Adrenal gland (tissue), 5 donors: ENCODE measurements around the gene CYBC1.

Experiments used
- POLR2A ChIP-seq, 2 donors: fragments of 450-650 bp; IDR thresholded peaks; one replicate each; pipeline ENCODE4 v1.6.1; 2017; ENCODE audit warnings: antibody characterized with exemption in 2 of 2, mild to moderate bottlenecking in 2 of 2, moderate library complexity in 1 of 2
- TF ChIP-seq, protein P1 (sequence below), 6 experiments: fragments of 450-650 bp in 4 of 6; fragments of 200-600 bp in 2 of 6; sonication (generic) in 1 of 6; IDR thresholded peaks; 1 replicate in 5 of 6; 2 replicates in 1 of 6; pipeline versions ENCODE4 v1.5.1 to v1.8.0; 2016 to 2021; ENCODE audit warnings: antibody characterized with exemption in 6 of 6, mild to moderate bottlenecking in 2 of 6, moderate library complexity in 1 of 6
- donor health status: DM: no; HTN: no; CAD: no.

GRCh38 chr17:82440469-82440981 lies 10.0 kb downstream of the CYBC1 start:
- TF ChIP-seq, protein P1, sequence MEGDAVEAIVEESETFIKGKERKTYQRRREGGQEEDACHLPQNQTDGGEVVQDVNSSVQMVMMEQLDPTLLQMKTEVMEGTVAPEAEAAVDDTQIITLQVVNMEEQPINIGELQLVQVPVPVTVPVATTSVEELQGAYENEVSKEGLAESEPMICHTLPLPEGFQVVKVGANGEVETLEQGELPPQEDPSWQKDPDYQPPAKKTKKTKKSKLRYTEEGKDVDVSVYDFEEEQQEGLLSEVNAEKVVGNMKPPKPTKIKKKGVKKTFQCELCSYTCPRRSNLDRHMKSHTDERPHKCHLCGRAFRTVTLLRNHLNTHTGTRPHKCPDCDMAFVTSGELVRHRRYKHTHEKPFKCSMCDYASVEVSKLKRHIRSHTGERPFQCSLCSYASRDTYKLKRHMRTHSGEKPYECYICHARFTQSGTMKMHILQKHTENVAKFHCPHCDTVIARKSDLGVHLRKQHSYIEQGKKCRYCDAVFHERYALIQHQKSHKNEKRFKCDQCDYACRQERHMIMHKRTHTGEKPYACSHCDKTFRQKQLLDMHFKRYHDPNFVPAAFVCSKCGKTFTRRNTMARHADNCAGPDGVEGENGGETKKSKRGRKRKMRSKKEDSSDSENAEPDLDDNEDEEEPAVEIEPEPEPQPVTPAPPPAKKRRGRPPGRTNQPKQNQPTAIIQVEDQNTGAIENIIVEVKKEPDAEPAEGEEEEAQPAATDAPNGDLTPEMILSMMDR (IDR thresholded peaks at IDR 0.05), result no peak
- no peak for TF ChIP-seq POLR2A (IDR thresholded peaks at IDR 0.05)
